Spleen (tissue), 11 donors: ENCODE measurements around the gene MYBPHL. TPM values are rescaled to one million over a fixed set of nuclear protein-coding genes. Genes with fewer than 3 reads are reported as not detected.
"Not testable (repeated sequence)": the region's sequence is repeated elsewhere in the genome, so short reads cannot be mapped to it uniquely, and the experiment has no call there.

Source experiments
- DNase-seq: peaks from one replicate; pipeline ENCODE4 v3.0.0-alpha.2; 2020
- H3K27ac ChIP-seq, 8 donors: fragments of 200-600 bp; sonication (generic) in 7 of 8; 1 replicate in 4 of 8; 2 replicates in 4 of 8; pipeline versions ENCODE4 v1.5.0 to v1.8.0; 2016 to 2021; ENCODE audit warnings: inconsistent platforms in 4 of 8, mild to moderate bottlenecking in 4 of 8, moderate library complexity in 1 of 8
- H3K27me3 ChIP-seq, 7 donors: fragments of 200-600 bp; sonication (generic) in 6 of 7; replicated peaks in 1 of 7; 1 replicate in 4 of 7; 2 replicates in 3 of 7; pipeline versions ENCODE4 v1.5.0 to v1.8.0; 2016 to 2021; ENCODE audit warnings: inconsistent platforms in 3 of 7, mild to moderate bottlenecking in 1 of 7
- H3K36me3 ChIP-seq, 6 donors: fragments of 200-600 bp; sonication (generic) in 5 of 6; 1 replicate in 4 of 6; 2 replicates in 2 of 6; pipeline versions ENCODE4 v1.5.0 to v1.8.0; 2016 to 2021; ENCODE audit warnings: inconsistent platforms in 2 of 6
- H3K4me1 ChIP-seq, 6 donors: fragments of 200-600 bp; sonication (generic) in 5 of 6; 1 replicate in 3 of 6; 2 replicates in 3 of 6; pipeline versions ENCODE4 v1.5.0 to v1.8.0; 2016 to 2021; ENCODE audit warnings: inconsistent platforms in 3 of 6
- H3K4me3 ChIP-seq, 8 donors: fragments of 200-600 bp; sonication (generic) in 7 of 8; 1 replicate in 4 of 8; 2 replicates in 4 of 8; pipeline versions ENCODE4 v1.5.0 to v1.8.0; 2016 to 2021; ENCODE audit warnings: inconsistent platforms in 4 of 8, mild to moderate bottlenecking in 4 of 8, moderate library complexity in 2 of 8
- H3K9me3 ChIP-seq, 8 donors: fragments of 200-600 bp; sonication (generic) in 7 of 8; 1 replicate in 4 of 8; 2 replicates in 4 of 8; pipeline versions ENCODE4 v1.5.0 to v1.8.0; 2016 to 2021; ENCODE audit warnings: inconsistent platforms in 4 of 8
- POLR2A ChIP-seq, 3 donors: fragments of 450-650 bp; IDR thresholded peaks; one replicate each; pipeline ENCODE4 v1.5.1; 2017; ENCODE audit warnings: antibody characterized with exemption in 3 of 3, mild to moderate bottlenecking in 1 of 3
- POLR2AphosphoS5 ChIP-seq, 3 donors: sonication (generic); formaldehyde crosslinking; IDR thresholded peaks; one replicate each; pipeline ENCODE4 v1.5.1; 2017; ENCODE audit warnings: antibody characterized with exemption in 3 of 3
- WGBS, 5 donors: extraction: QIAGEN DNeasy Blood & Tissue Kit in 3 of 5; methylation state at CpG; one replicate each; pipeline versions ENCODE4 v1.1.5 to v1.1.7; 2013 to 2018; 5-methylcytosine and 5-hydroxymethylcytosine counted together
- intact Hi-C: fragments of 100-400 bp; cut with DNase I; formaldehyde crosslinking; loops from one replicate; pipeline ENCODE4 v1.15.0; 2023; ENCODE audit warnings: low total_unique reads
- polyA plus RNA-seq, 3 donors: library from polyadenylated mRNA; stranded (reverse); fragments of 200-250 nt; gene quantifications; one replicate each; pipeline ENCODE4 v1.2.1, GENCODE V29; 2013
- total RNA-seq, 7 donors: library from RNA; depleted of rRNA in 3 of 7; stranded (reverse); fragments of >200 nt in 3 of 7; fragmentation: NEBNext Ultra II Directional in 4 of 7; extraction: Animal tissue kit (Norgen Biotek cat#: 25700) in 4 of 7; gene quantifications; one replicate each; pipeline versions ENCODE4 v1.1.0 to v1.2.1, GENCODE V29; 2016 to 2021
- TF ChIP-seq, protein P1 (sequence below), 11 experiments: fragments of 200-600 bp in 7 of 11; fragments of 450-650 bp in 4 of 11; sonication (generic) in 4 of 11; IDR thresholded peaks in 8 of 11; conservative IDR thresholded peaks in 3 of 11; 1 replicate in 7 of 11; 2 replicates in 4 of 11; pipeline versions ENCODE4 v1.4.0 to v1.8.0; 2016 to 2021; ENCODE audit warnings: antibody characterized with exemption in 11 of 11, inconsistent platforms in 4 of 11, mild to moderate bottlenecking in 1 of 11
- donor health status: healthy with polysubstance abuse.
- donor health status: DM: no; HTN: no; CAD: no; lungs with moderate emphysema.
- donor health status: DM: no; HTN: no; CAD: no.
- donor health status: Bipolar disorder and iron deficiency.
- donor health status: healthy.
- donor health status: DM: no; HTN: no; CAD: no.
- donor health status: DM: yes; HTN: yes; CAD: no.

The MYBPHL gene
- total and polyA plus RNA-seq, 10 donors = not detected

DNA sequence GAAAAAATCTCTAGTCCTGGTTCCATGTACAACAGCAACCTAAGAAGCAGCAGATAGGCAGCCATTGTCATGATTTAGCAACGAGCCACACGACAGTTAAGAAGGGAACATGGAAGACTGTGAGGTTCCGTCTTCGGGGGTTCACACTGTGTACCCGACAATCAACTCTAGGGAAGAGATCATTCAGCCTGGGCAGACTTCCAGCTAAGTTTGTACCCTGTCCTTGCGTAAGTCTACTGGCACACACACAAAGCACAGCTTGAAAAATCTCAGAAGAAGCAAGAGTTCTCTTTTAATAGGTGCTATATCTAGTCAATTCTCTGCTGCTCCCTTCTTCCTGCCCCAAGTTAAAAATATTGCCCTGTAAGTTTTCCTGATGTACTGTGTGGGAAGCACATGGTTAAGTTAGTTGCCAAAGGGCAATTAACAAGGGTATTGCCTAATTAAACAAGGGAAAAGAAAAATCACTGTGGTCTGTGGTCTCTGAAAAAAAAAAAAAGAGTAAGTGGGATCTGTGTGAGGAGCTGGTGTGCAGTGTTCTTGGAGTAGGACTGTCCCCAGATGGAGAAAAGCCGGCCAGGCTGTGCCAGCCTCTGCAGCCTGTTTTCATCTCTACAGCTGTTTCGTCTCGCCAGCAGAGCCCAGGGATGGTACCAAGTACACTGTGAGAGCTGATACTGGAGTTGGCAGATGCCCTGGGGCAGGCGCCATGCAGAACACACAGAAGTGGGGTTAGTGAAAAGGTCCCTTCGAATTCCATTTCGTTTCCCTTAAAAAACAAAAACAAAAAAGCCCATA lies 6.4 kb upstream of the MYBPHL start:
- TF ChIP-seq POLR2AphosphoS5 (IDR thresholded peaks at IDR 0.05) (no peak), POLR2A (IDR thresholded peaks at IDR 0.05) (no peak)
- TF ChIP-seq, protein P1, sequence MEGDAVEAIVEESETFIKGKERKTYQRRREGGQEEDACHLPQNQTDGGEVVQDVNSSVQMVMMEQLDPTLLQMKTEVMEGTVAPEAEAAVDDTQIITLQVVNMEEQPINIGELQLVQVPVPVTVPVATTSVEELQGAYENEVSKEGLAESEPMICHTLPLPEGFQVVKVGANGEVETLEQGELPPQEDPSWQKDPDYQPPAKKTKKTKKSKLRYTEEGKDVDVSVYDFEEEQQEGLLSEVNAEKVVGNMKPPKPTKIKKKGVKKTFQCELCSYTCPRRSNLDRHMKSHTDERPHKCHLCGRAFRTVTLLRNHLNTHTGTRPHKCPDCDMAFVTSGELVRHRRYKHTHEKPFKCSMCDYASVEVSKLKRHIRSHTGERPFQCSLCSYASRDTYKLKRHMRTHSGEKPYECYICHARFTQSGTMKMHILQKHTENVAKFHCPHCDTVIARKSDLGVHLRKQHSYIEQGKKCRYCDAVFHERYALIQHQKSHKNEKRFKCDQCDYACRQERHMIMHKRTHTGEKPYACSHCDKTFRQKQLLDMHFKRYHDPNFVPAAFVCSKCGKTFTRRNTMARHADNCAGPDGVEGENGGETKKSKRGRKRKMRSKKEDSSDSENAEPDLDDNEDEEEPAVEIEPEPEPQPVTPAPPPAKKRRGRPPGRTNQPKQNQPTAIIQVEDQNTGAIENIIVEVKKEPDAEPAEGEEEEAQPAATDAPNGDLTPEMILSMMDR (IDR thresholded peaks at IDR 0.05 in 8 of 11, conservative IDR thresholded peaks at IDR 0.05 in 3 of 11) = no peak
- no peak for DNase-seq
- H3K27ac ChIP-seq = no peak overlapping the region
- no peak overlapping the region for H3K4me3 ChIP-seq
- peaks cover 0 to under 1% (median 0%) of the 10 kb centered on the region in 6 donors for H3K4me1 ChIP-seq
- H3K27me3 ChIP-seq = no peaks in the 10 kb centered on the region
- intact Hi-C loops = no loop called here
- whole genome bisulfite sequencing, 5 donors = 70 to 87% (median 83%) methylated on average over 12 of the region's 12 CpGs
- H3K9me3 ChIP-seq = no peaks in the 10 kb centered on the region
- peaks cover 0 to 91% (median under 1%) of the 10 kb centered on the region in 6 donors for H3K36me3 ChIP-seq

DNA sequence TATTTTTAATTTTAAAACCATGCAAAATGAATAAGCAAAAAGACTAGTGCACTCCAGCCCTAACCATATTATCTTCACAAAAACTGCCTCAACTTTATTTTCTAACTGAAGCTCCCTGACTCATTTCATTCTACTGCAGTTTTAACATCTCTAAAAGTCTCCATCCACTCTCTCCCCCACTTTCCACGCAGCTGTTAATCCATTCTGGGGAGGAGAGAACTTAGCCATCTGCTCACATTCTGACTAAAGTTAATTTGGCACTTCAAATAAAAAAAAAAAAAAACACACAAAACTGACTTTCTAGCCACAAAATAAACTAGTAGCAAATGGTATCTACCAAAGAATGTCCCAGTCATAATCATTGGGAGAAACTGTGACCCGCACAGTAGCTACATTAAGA lies 5.4 kb upstream of the MYBPHL start:
- no peak for DNase-seq
- 87 to 95% (median 89%) methylated on average over 2 of the region's 2 CpGs for WGBS, 5 donors
- intact Hi-C loops = no loop called here
- TF ChIP-seq POLR2AphosphoS5 (IDR thresholded peaks at IDR 0.05) (no peak), POLR2A (IDR thresholded peaks at IDR 0.05) (no peak)
- TF ChIP-seq, protein P1 (IDR thresholded peaks at IDR 0.05 in 8 of 11, conservative IDR thresholded peaks at IDR 0.05 in 3 of 11) = no peak
- Histone ChIP-seq H3K4me3 (no peak overlapping the region), H3K4me1 (peaks cover 0 to 10% (median 4%) of the 10 kb centered on the region in 6 donors), H3K9me3 (no peaks in the 10 kb centered on the region), H3K27me3 (no peaks in the 10 kb centered on the region), H3K36me3 (peaks cover 0 to 81% (median 0%) of the 10 kb centered on the region in 6 donors), H3K27ac (no peak overlapping the region)

DNA sequence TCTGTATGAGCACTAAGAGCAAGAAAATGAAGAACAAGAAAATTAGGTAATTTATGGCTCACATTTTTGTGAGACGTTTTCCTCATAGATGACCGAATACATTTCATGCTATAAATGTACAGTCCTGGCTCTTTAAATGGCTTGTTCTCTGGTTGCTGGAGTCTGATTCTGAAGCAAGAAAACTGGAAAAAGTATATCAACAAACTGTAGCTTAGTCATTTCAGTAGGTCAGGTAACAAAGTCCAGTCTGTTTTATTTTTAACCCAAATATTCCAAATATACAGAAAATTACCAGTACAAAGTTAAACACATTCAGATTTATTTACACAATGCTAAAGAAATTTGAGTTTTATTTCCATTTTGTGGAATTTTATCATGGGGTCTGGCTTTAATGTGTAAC lies 2.5 kb upstream of the MYBPHL start:
- Histone ChIP-seq H3K27ac (no peak overlapping the region), H3K4me1 (peaks cover 0 to 17% (median 8%) of the 10 kb centered on the region in 6 donors), H3K27me3 (peaks cover 0 to 4% (median 0%) of the 10 kb centered on the region in 7 donors), H3K36me3 (peaks cover 0 to 52% (median 0%) of the 10 kb centered on the region in 6 donors), H3K9me3 (no peaks in the 10 kb centered on the region), H3K4me3 (no peak overlapping the region)
- TF ChIP-seq, protein P1 (IDR thresholded peaks at IDR 0.05 in 8 of 11, conservative IDR thresholded peaks at IDR 0.05 in 3 of 11) = no peak
- TF ChIP-seq POLR2AphosphoS5 (IDR thresholded peaks at IDR 0.05) (no peak), POLR2A (IDR thresholded peaks at IDR 0.05) (no peak)
- 50 to 75% (median 59%) methylated on average over 2 of the region's 2 CpGs for WGBS, 5 donors
- intact Hi-C loops = no loop called here
- DNase-seq = no peak

DNA sequence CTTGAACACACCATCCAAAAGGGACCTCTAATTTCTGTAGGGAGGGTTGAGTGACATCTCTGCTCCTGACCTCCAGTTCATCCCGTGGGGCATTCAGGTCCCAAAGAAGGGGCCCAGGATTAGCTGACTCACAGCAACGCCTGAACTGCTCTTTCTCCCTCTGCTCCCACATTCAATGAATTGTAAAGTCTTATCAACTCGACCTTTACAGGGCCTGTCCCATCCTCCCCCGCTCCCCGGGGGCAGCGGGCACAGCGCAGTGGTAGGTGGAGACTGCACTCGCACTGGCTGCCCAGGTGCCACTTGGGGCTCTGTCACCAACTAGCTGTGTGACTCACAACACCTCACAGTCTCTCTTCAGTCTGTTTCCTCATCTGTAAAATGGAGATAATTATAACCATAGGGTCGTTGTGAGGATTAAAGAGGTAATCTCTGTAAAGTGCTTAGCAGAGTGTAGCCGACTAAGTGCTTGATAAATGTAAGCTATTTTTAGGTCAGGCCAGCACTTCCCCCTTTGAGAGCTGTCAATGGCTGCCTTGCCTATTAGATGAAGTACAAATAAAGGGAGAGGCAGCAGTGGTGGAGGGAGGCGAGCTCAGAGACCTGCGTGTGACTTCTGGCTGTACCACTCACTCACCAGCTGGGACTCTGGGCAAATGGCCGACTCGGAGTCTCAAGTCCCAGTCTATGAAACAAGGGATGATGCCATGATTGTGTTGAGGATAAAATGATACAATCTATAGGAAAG lies 637 bp upstream of the MYBPHL start:
- peaks cover 0 to 34% (median 0%) of the 10 kb centered on the region in 6 donors for H3K36me3 ChIP-seq
- intact Hi-C loops = no loop called here
- H3K9me3 ChIP-seq = no peaks in the 10 kb centered on the region
- H3K27ac ChIP-seq = no peak overlapping the region
- TF ChIP-seq POLR2AphosphoS5 (IDR thresholded peaks at IDR 0.05) = no peak
- no peak for TF ChIP-seq POLR2A (IDR thresholded peaks at IDR 0.05)
- H3K27me3 ChIP-seq = peaks cover 0 to 13% (median 0%) of the 10 kb centered on the region in 7 donors
- WGBS, 5 donors = 45 to 53% (median 50%) methylated on average over 14 of the region's 14 CpGs
- no peak overlapping the region for H3K4me3 ChIP-seq
- H3K4me1 ChIP-seq = peaks cover 0 to 17% (median 8%) of the 10 kb centered on the region in 6 donors
- DNase-seq = no peak

DNA sequence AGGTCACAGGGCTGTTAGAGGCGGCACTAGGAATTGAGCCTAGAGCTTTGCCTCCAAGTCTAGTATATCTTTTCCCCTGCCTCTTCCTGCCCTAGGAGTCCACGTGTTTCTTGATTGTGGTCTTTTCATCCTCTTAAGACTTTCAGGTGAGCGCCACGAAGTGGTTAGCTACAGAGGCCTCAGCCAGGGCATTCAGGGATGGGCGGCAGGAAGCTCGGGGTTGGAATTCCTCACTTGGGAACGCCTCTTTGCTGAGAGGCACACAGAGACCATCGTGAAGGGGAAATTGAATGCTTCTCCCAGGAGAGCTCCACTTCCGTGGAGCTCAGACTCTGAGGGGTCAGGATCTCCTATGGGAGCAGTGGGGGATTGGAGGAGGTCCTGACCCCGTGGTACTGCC lies 820 bp downstream of the MYBPHL start:
- H3K4me3 ChIP-seq, DNase-seq, H3K27ac ChIP-seq, intact Hi-C loops, H3K9me3 ChIP-seq: not testable (repeated sequence)
- WGBS, 5 donors = 66 to 74% (median 71%) methylated on average over 10 of the region's 10 CpGs
- H3K4me1 ChIP-seq = peaks cover 0 to 17% (median 8%) of the 10 kb centered on the region in 6 donors
- H3K27me3 ChIP-seq = peaks cover 0 to 13% (median 0%) of the 10 kb centered on the region in 7 donors
- H3K36me3 ChIP-seq = peaks cover 0 to 23% (median 0%) of the 10 kb centered on the region in 6 donors
